Measurements from ENCODE around the gene B4GALNT1. TPM values are rescaled to one million over a fixed set of nuclear protein-coding genes. Genes with fewer than 3 reads are reported as not detected.
A peak's percentile ranks its signal among the peaks of the same experiment; 100 is the strongest.

The B4GALNT1 gene
- total RNA-seq, 3 donors from 2014 or later = 0.64 to 2.2 (median 0.65) TPM

DNA sequence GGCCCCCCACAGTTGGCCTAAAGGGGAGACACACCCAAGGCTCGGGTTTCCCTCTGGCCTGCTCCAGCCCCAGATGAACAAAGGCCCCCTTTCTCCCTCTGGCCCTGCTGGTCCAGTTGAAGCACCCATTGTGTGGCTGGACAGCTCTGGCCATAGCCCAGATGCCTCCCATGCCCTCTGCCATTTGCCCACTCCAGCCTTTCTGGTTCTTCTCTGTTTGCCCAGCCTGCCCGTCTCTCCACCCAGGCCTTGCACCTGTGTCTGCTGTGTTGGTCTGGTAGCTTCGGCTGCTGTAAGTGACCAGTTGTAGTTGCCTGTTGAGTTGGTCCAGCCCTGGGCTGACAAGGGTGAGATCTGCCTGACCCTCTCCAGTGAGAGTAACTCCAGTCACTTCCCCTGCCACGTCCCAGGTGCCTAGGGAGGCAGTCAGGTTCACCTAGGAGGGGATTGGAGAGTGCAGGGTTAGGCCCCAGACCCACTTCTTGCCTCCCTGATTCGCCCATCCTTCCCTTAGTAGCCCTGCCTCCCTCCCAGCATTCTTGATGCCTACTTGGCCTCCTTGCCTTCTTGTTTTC, 3.0 kb downstream of the B4GALNT1 start:
- Histone ChIP-seq H3K36me3 (ENCODE audit: low read depth) (no peaks in the 10 kb centered on the region), H3K4me3 (no peak overlapping the region), H3K9me3 (no peaks in the 10 kb centered on the region), H3K4me1 (ENCODE audit: low read depth) (peaks cover 13% of the 10 kb centered on the region)
- TF ChIP-seq, protein P1, sequence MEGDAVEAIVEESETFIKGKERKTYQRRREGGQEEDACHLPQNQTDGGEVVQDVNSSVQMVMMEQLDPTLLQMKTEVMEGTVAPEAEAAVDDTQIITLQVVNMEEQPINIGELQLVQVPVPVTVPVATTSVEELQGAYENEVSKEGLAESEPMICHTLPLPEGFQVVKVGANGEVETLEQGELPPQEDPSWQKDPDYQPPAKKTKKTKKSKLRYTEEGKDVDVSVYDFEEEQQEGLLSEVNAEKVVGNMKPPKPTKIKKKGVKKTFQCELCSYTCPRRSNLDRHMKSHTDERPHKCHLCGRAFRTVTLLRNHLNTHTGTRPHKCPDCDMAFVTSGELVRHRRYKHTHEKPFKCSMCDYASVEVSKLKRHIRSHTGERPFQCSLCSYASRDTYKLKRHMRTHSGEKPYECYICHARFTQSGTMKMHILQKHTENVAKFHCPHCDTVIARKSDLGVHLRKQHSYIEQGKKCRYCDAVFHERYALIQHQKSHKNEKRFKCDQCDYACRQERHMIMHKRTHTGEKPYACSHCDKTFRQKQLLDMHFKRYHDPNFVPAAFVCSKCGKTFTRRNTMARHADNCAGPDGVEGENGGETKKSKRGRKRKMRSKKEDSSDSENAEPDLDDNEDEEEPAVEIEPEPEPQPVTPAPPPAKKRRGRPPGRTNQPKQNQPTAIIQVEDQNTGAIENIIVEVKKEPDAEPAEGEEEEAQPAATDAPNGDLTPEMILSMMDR (IDR thresholded peaks at IDR 0.05) = no peak
- intact Hi-C loops (cut with DNase I, micrococcal nuclease) = no loop called here
- ATAC-seq = no peak
- DNase-seq = no peak

DNA sequence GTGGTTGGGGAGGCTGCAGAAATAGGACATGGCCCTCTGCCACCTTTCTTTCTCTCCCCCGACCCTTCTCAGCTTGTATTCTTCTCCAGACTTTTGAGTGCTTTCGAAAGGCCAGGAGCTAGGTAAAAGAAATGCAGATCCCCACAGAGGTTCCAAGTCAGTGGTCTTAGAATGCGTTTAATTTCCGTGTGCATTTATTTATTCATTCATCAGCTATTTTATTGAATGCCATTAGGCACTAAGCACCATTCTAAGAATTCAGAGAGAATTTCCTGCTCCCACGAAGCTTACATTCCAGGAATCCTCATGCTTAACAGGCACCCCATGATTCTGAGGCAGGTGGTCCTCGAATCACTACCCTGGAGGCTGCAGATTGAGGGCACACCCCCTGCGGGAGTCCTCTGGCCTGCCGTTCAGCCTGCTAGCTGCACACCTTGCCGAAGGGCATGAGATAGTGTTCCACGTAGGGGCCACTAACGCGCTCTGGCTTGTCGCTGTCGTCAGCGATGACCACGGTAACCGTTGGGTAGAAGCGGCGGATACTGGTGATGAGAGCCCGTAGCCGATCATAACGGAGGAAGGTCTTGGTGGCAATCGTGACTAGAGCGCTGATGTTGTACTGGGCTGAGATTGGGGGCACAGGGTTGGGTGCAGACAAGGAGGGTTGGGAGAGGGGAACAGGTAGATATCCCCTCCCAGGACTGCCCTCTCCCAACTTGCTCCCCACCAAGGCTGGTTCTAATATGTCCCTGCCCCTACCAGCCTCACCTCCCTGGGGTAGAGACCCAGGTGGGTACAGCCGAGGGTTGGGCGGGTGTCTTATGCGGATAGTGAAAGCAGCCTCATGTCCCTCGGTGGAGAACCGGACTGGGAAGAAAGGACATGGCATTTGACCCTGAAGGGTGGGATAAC, 4.5 kb downstream of the B4GALNT1 start:
- DNase-seq = no peak
- TF ChIP-seq, protein P1 (IDR thresholded peaks at IDR 0.05) = no peak
- Histone ChIP-seq H3K4me3 (no peak overlapping the region), H3K4me1 (ENCODE audit: low read depth) (peaks cover 11% of the 10 kb centered on the region), H3K9me3 (no peaks in the 10 kb centered on the region), H3K36me3 (ENCODE audit: low read depth) (no peaks in the 10 kb centered on the region)
- no peak for ATAC-seq
- intact Hi-C loops (cut with DNase I, micrococcal nuclease) = no loop called here

DNA sequence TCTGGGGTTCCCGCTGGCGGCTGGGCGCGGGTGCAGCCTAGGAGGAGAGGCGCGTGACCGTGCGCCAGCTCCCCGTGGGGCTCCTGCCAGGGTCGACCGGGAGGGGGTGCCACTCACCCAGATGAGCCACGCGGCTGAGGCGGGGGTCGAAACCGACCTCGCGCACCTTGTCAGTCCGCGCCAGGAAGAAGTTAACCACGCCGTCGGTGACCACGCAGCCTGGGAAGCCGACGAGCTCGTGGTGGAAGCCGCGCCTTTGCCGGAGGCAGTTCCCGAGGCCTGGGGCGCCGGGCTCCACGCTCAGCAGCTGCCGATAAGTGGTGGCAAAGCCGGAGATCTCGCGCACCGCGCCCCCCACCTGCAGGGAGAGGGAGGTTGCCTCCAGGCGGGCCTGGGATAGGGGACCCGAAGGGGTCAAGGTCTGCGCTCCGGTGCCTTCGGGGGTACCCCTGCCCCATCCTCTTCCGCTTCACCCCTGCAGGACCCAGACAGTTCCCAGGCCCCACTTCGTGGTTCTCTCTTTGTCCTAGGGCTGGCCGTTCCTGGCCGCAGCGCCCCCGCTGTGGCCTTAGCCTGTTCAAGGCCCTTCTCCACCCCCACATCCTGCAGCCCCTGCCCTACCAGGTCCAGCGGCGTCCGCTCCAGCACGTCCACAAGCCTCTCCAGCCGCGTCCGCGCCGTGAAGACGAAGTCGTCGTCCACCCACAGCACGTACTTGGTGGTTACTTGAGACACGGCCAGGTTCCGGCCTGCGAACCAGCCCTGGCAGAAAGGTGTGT, 5.3 kb downstream of the B4GALNT1 start:
- DNase-seq (no peak), ATAC-seq (peak; percentile 19)
- peaks cover 7% of the 10 kb centered on the region for H3K4me1 ChIP-seq (ENCODE audit: low read depth)
- H3K36me3 ChIP-seq (ENCODE audit: low read depth) = no peaks in the 10 kb centered on the region
- intact Hi-C loops (cut with DNase I, micrococcal nuclease) = no loop called here
- TF ChIP-seq, protein P1 (IDR thresholded peaks at IDR 0.05) = no peak
- H3K9me3 ChIP-seq = no peaks in the 10 kb centered on the region
- H3K4me3 ChIP-seq = no peak overlapping the region

DNA sequence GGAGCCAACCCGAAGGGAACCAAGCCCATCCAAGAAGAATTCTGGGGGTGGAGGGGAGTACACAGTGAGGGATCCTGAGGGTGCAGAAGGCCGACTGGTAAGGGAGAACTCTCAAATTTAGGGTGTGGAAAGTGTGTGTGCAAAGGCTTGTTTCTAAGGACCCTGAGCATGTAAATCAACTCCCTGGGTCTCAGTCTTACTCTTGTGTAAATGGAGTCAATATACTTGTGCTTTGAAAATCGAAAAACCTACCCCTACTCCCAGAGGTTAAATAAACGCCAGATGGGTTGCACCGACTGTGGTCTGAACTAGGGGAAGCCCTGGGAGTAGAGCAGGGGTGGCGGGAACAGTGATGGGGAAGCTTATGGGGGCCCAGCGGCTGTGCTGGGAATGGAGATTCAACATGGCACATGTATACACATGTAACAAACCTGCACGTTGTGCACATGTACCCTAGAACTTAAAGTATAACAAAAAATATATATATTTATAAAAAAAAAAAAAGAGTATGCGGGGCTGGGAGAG, 6.0 kb downstream of the B4GALNT1 start:
- no peaks in the 10 kb centered on the region for H3K4me1 ChIP-seq (ENCODE audit: low read depth)
- ATAC-seq = no peak
- intact Hi-C loops (cut with DNase I, micrococcal nuclease) = no loop called here

More for the DNA sequence above, 6.0 kb downstream of the B4GALNT1 start:
- H3K36me3 ChIP-seq (ENCODE audit: low read depth) = no peaks in the 10 kb centered on the region
- TF ChIP-seq, protein P1 (IDR thresholded peaks at IDR 0.05) = no peak
- no peaks in the 10 kb centered on the region for H3K9me3 ChIP-seq
- no peak overlapping the region for H3K4me3 ChIP-seq
- no peak for DNase-seq
